GM20431 (cell line): ENCODE data around the gene ADISSP.

ENCODE experiments used
- in situ Hi-C: fragments of 300-500 bp; cut with MseI, MboI; formaldehyde crosslinking; loops from one replicate; pipeline ENCODE4 v1.15.0; 2020; ENCODE audit warnings: low sequenced_read_pairs; ENCODE audit not compliant: unreplicated experiment

Gene ADISSP

GRCh38 chr20:3723284-3723683, 44.3 kb downstream of the ADISSP start:
- in situ Hi-C loops = no loop called here

GRCh38 chr20:3721912-3722311, 45.6 kb downstream of the ADISSP start:
- in situ Hi-C loops = no loop called here

- in situ Hi-C loops = no loop called here
Measured at GRCh38 chr20:3720626-3721025, 46.9 kb downstream of the ADISSP start.

GRCh38 chr20:3720068-3720467, 47.5 kb downstream of the ADISSP start:
- in situ Hi-C loops = no loop called here

- in situ Hi-C loops = no loop called here
Measured at GRCh38 chr20:3719046-3719445, 48.5 kb downstream of the ADISSP start.

GRCh38 chr20:3716195-3716834, 51.2 kb downstream of the ADISSP start:
- in situ Hi-C loops = no loop called here

GRCh38 chr20:3714092-3714491, 53.5 kb downstream of the ADISSP start:
- in situ Hi-C loops = no loop called here

- in situ Hi-C loops = no loop called here
Measured at GRCh38 chr20:3712279-3712873, 55.2 kb downstream of the ADISSP start, which contains the start of gene SIGLEC1. Gene SIGLEC1, minus strand, starts transcription at chr20:3712600. Its CDS starts 5,472 bp downstream, at chr20:3707128.

GRCh38 chr20:3711484-3711941, 56.0 kb downstream of the ADISSP start:
- in situ Hi-C loops = no loop called here

GRCh38 chr20:3710703-3711483, 56.7 kb downstream of the ADISSP start:
- in situ Hi-C loops = no loop called here

- in situ Hi-C loops = no loop called here
Measured at GRCh38 chr20:3710011-3710466, 57.5 kb downstream of the ADISSP start.

GRCh38 chr20:3707508-3707899, 60.0 kb downstream of the ADISSP start:
- in situ Hi-C loops = no loop called here

GRCh38 chr20:3706774-3707507, 60.6 kb downstream of the ADISSP start:
- in situ Hi-C loops = no loop called here

GRCh38 chr20:3705970-3706739, 61.4 kb downstream of the ADISSP start:
- in situ Hi-C loops = no loop called here

GRCh38 chr20:3705491-3705969, 62.0 kb downstream of the ADISSP start:
- in situ Hi-C loops = no loop called here

- in situ Hi-C loops = no loop called here
Measured at GRCh38 chr20:3704087-3704486, 63.5 kb downstream of the ADISSP start.
